ENCODE results near the gene RNF114.

RNF114 gene

GRCh38 chr20:49924247-49924646, 11.9 kb upstream of the RNF114 start:
- no peaks in the 10 kb centered on the region for H3K79me2 ChIP-seq (ENCODE audit: low read length)

DNA sequence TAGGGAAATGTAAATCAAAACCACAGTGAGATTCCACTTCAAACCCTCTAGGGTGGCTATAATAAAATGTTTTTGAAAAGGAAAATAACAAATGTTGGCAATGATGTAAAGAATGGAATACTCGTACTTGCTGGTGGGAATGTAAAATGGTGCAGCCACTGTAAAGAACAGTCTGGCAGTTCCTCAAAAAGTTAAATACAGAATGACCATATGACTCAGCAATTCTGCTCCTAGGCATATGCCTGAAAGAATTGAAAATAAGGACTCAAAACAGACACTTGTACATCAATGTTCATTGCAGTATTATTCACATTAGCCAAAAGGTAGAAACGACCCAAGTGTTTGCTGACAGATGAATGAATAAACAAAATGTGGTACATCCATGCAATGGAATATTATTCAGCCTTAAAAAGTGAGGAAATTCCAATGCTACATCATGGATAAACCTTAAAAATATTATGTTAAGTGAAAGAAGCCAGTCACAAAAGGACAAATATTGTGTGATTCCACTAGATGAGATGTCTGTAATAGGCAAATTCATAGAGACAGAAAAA, 10.2 kb upstream of the RNF114 start:
- H3K9me3 ChIP-seq (ENCODE audit: insufficient read depth, low read length): peaks cover 6% of the 10 kb centered on the region; the same call in 1 of the 2 replicates
- no peak overlapping the region for H3K27ac ChIP-seq (ENCODE audit: low read length)
- peaks cover 19% of the 10 kb centered on the region for H3K4me1 ChIP-seq (ENCODE audit: low read length)
- H3K79me2 ChIP-seq (ENCODE audit: low read length): no peaks in the 10 kb centered on the region
- TF ChIP-seq, protein P1, sequence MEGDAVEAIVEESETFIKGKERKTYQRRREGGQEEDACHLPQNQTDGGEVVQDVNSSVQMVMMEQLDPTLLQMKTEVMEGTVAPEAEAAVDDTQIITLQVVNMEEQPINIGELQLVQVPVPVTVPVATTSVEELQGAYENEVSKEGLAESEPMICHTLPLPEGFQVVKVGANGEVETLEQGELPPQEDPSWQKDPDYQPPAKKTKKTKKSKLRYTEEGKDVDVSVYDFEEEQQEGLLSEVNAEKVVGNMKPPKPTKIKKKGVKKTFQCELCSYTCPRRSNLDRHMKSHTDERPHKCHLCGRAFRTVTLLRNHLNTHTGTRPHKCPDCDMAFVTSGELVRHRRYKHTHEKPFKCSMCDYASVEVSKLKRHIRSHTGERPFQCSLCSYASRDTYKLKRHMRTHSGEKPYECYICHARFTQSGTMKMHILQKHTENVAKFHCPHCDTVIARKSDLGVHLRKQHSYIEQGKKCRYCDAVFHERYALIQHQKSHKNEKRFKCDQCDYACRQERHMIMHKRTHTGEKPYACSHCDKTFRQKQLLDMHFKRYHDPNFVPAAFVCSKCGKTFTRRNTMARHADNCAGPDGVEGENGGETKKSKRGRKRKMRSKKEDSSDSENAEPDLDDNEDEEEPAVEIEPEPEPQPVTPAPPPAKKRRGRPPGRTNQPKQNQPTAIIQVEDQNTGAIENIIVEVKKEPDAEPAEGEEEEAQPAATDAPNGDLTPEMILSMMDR (IDR thresholded peaks at IDR 0.05; ENCODE audit: low read depth, low read length): no peak
- TF ChIP-seq EZH2phosphoT487 (IDR thresholded peaks at IDR 0.05; ENCODE audit: low read depth): no peak
- H3K27me3 ChIP-seq (ENCODE audit: low read depth, low read length): no peaks in the 10 kb centered on the region
- no peak overlapping the region; the same call in 1 of the 2 replicates for H3K4me2 ChIP-seq (ENCODE audit: low read length)
- no peak overlapping the region for H2AFZ ChIP-seq (ENCODE audit: low read depth, low read length)
- no peak overlapping the region for H3K9ac ChIP-seq (ENCODE audit: low read length)
- no peaks in the 10 kb centered on the region for H4K20me1 ChIP-seq (ENCODE audit: insufficient read depth, low read length)
- no peaks in the 10 kb centered on the region for H3K36me3 ChIP-seq (replicated peaks; ENCODE audit: low read depth, low read length)
- no peak overlapping the region for H3K4me3 ChIP-seq (ENCODE audit: low read length)

More at GRCh38 chr20:49924247-49924646, 11.9 kb upstream of the RNF114 start:
- Histone ChIP-seq H3K4me2 (ENCODE audit: low read length) (no peak overlapping the region), H3K9ac (ENCODE audit: low read length) (no peak overlapping the region), H3K9me3 (ENCODE audit: insufficient read depth, low read length) (peaks cover 6% of the 10 kb centered on the region; the same call in 1 of the 2 replicates), H3K27ac (ENCODE audit: low read length) (no peak overlapping the region), H2AFZ (ENCODE audit: low read depth, low read length) (no peak overlapping the region), H3K4me1 (ENCODE audit: low read length) (peaks cover 15% of the 10 kb centered on the region), H3K4me3 (ENCODE audit: low read length) (no peak overlapping the region), H4K20me1 (ENCODE audit: insufficient read depth, low read length) (no peaks in the 10 kb centered on the region), H3K36me3 (replicated peaks; ENCODE audit: low read depth, low read length) (no peaks in the 10 kb centered on the region), H3K27me3 (ENCODE audit: low read depth, low read length) (no peaks in the 10 kb centered on the region)
- TF ChIP-seq, protein P1 (IDR thresholded peaks at IDR 0.05; ENCODE audit: low read depth, low read length): no peak
- no peak for TF ChIP-seq EZH2phosphoT487 (IDR thresholded peaks at IDR 0.05; ENCODE audit: low read depth)

- Histone ChIP-seq H3K4me3 (ENCODE audit: low read length) (peak overlapping the region; percentile 38), H3K27ac (ENCODE audit: low read length) (no peak overlapping the region), H3K9ac (ENCODE audit: low read length) (peak overlapping the region; percentile 19; the same call in 1 of the 2 replicates), H2AFZ (ENCODE audit: low read depth, low read length) (peak overlapping the region; percentile 80), H3K9me3 (ENCODE audit: insufficient read depth, low read length) (peaks cover 6% of the 10 kb centered on the region; the same call in 1 of the 2 replicates), H3K79me2 (ENCODE audit: low read length) (no peaks in the 10 kb centered on the region), H4K20me1 (ENCODE audit: insufficient read depth, low read length) (no peaks in the 10 kb centered on the region), H3K4me1 (ENCODE audit: low read length) (peaks cover 19% of the 10 kb centered on the region), H3K27me3 (ENCODE audit: low read depth, low read length) (no peaks in the 10 kb centered on the region), H3K4me2 (ENCODE audit: low read length) (peak overlapping the region; percentile 40), H3K36me3 (replicated peaks; ENCODE audit: low read depth, low read length) (no peaks in the 10 kb centered on the region)
- TF ChIP-seq EZH2phosphoT487 (IDR thresholded peaks at IDR 0.05; ENCODE audit: low read depth): no peak
- TF ChIP-seq, protein P1 (IDR thresholded peaks at IDR 0.05; ENCODE audit: low read depth, low read length): peak; percentile 98
Measured at GRCh38 chr20:49928411-49929141, 7.6 kb upstream of the RNF114 start.

DNA sequence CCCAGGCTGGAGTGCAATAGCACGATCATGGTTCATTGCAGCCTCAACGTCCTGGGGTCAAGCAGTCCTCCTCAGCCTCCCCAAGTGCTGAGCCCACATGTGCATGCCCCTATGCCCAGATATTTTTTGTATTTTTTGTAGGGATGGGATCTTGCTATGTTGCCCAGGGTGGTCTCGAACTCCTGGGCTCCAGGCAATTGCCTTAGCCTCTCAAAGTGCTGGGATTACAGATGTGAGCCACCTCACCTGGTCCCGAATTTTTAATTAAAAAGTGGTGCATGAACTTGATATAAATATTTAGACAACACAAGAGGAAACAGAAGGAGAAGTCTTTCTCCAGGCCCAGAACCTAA, 7.1 kb upstream of the RNF114 start:
- Histone ChIP-seq H3K9me3 (ENCODE audit: insufficient read depth, low read length) (peaks cover 6% of the 10 kb centered on the region; the same call in 1 of the 2 replicates), H3K4me2 (ENCODE audit: low read length) (peak overlapping the region; percentile 40), H3K27me3 (ENCODE audit: low read depth, low read length) (no peaks in the 10 kb centered on the region), H3K79me2 (ENCODE audit: low read length) (no peaks in the 10 kb centered on the region), H3K4me1 (ENCODE audit: low read length) (peaks cover 19% of the 10 kb centered on the region), H2AFZ (ENCODE audit: low read depth, low read length) (peak overlapping the region; percentile 33; the same call in 1 of the 2 replicates), H3K9ac (ENCODE audit: low read length) (no peak overlapping the region), H3K27ac (ENCODE audit: low read length) (no peak overlapping the region), H3K4me3 (ENCODE audit: low read length) (peak overlapping the region; percentile 32), H3K36me3 (replicated peaks; ENCODE audit: low read depth, low read length) (no peaks in the 10 kb centered on the region), H4K20me1 (ENCODE audit: insufficient read depth, low read length) (no peaks in the 10 kb centered on the region)
- TF ChIP-seq, protein P1 (IDR thresholded peaks at IDR 0.05; ENCODE audit: low read depth, low read length): no peak
- TF ChIP-seq EZH2phosphoT487 (IDR thresholded peaks at IDR 0.05; ENCODE audit: low read depth): no peak
